KBM-7 (cell line): Measurements from ENCODE around the gene TCOF1.

Source experiments
- DNase-seq: peaks from one replicate; pipeline ENCODE4 v3.0.0-alpha.2; 2015
- in situ Hi-C: fragments of 300-500 bp; cut with MboI; formaldehyde crosslinking; loops from 2 replicates; pipeline ENCODE4 v1.14.3; 2020; ENCODE audit warnings: low sequenced_read_pairs, low pct_unique_long_range_greater_than_20kb, mixed read lengths

TCOF1 gene

GRCh38 chr5:150346592-150346991 lies 10.9 kb upstream of the TCOF1 start:
- DNase-seq, result no peak
- in situ Hi-C loops, result loop anchor here (10.0 kb wide), 1 partner anchor 72 kb away; no protein-coding TSS in a partner anchor

GRCh38 chr5:150347003-150347402 lies 10.5 kb upstream of the TCOF1 start:
- DNase-seq, result peak; percentile 43
- in situ Hi-C loops, result loop anchor here (10.0 kb wide), 1 partner anchor 72 kb away; no protein-coding TSS in a partner anchor

- in situ Hi-C loops, result loop anchor here (10.0 kb wide), 1 partner anchor 73 kb away; no protein-coding TSS in a partner anchor
- DNase-seq, result peak; percentile 60
Measured at GRCh38 chr5:150347451-150347850, 10.0 kb upstream of the TCOF1 start.

- DNase-seq, result no peak
- in situ Hi-C loops, result loop anchor here (10.0 kb wide), 1 partner anchor 75 kb away; no protein-coding TSS in a partner anchor
Measured at GRCh38 chr5:150349681-150350275, 7.7 kb upstream of the TCOF1 start.

- DNase-seq, result peak; percentile 67
Measured at GRCh38 chr5:150350524-150351344, 6.8 kb upstream of the TCOF1 start.

GRCh38 chr5:150352244-150353031 lies 5.1 kb upstream of the TCOF1 start:
- in situ Hi-C loops, result no loop called here
- no peak for DNase-seq

More at GRCh38 chr5:150350524-150351344, 6.8 kb upstream of the TCOF1 start:
- in situ Hi-C loops, result no loop called here

GRCh38 chr5:150353032-150353675 lies 4.3 kb upstream of the TCOF1 start:
- no peak for DNase-seq
- in situ Hi-C loops, result no loop called here

GRCh38 chr5:150355791-150356190 lies 1.7 kb upstream of the TCOF1 start:
- no peak for DNase-seq
- in situ Hi-C loops, result no loop called here

GRCh38 chr5:150356575-150357294 lies 762 bp upstream of the TCOF1 start:
- DNase-seq, result no peak
- in situ Hi-C loops, result no loop called here

GRCh38 chr5:150358261-150359095 lies 981 bp downstream of the TCOF1 start:
- in situ Hi-C loops, result no loop called here
- no peak for DNase-seq

GRCh38 chr5:150361301-150361700 lies 3.8 kb downstream of the TCOF1 start:
- DNase-seq, result no peak
- in situ Hi-C loops, result no loop called here

GRCh38 chr5:150363185-150363584 lies 5.7 kb downstream of the TCOF1 start:
- in situ Hi-C loops, result no loop called here
- no peak for DNase-seq

GRCh38 chr5:150364004-150364403 lies 6.5 kb downstream of the TCOF1 start:
- in situ Hi-C loops, result no loop called here
- DNase-seq, result no peak

- in situ Hi-C loops, result no loop called here
- DNase-seq, result no peak
Measured at GRCh38 chr5:150368526-150368925, 11.0 kb downstream of the TCOF1 start.

- in situ Hi-C loops, result no loop called here
Measured at GRCh38 chr5:150372639-150373038, 15.1 kb downstream of the TCOF1 start.

GRCh38 chr5:150374651-150375050 lies 17.2 kb downstream of the TCOF1 start:
- in situ Hi-C loops, result no loop called here
- no peak for DNase-seq

More at GRCh38 chr5:150372639-150373038, 15.1 kb downstream of the TCOF1 start:
- peak; percentile 34 for DNase-seq

GRCh38 chr5:150376799-150377771 lies 19.6 kb downstream of the TCOF1 start:
- DNase-seq, result no peak
- in situ Hi-C loops, result no loop called here
